Keratinocyte (primary cell): ENCODE data around the gene SERTAD2.

Experiments used
- CTCF ChIP-seq, 3 experiments: IDR thresholded peaks in 1 of 3; conservative IDR thresholded peaks in 1 of 3; optimal IDR thresholded peaks in 1 of 3; 2 replicates in 2 of 3; 3 replicates in 1 of 3; pipeline versions ENCODE3 to v1.5.1; 2011; ENCODE audit warnings: low read length in 3 of 3, mild to moderate bottlenecking in 3 of 3, moderate library complexity in 2 of 3, control low read depth in 1 of 3, inconsistent platforms in 1 of 3; ENCODE audit not compliant: insufficient read depth in 2 of 3; ENCODE audit errors: extremely low read depth in 1 of 3
- EZH2 ChIP-seq: IDR thresholded peaks from one replicate; pipeline ENCODE4 v1.6.1; 2012; ENCODE audit warnings: inconsistent platforms, mild to moderate bottlenecking, low read length, moderate library complexity

GRCh38 chr2:64654063-64654811 lies 524 bp upstream of the SERTAD2 start:
- TF ChIP-seq CTCF (optimal IDR thresholded peaks at IDR 0.05 in 1 of 3, IDR thresholded peaks at IDR 0.05 in 1 of 3, conservative IDR thresholded peaks at IDR 0.05 in 1 of 3; ENCODE audit: extremely low read depth in 1 of 3, insufficient read depth in 2 of 3, low read length in 3 of 3) (no peak), EZH2 (no peak)
